ENCODE results near the gene ADARB1. TPM values are rescaled to one million over a fixed set of nuclear protein-coding genes. Genes with fewer than 3 reads are reported as not detected.

ADARB1 gene
- polyA plus RNA-seq, 1 experiment: 25.3 TPM

GRCh38 chr21:45265721-45266517, 191.5 kb downstream of the ADARB1 start:
- Histone ChIP-seq H3K4me3 (ENCODE audit: low read depth, low read length) (no peak overlapping the region), H3K27ac (ENCODE audit: low read depth, low read length) (no peak overlapping the region), H3K9me3 (ENCODE audit: control insufficient read depth, insufficient read depth, low read length) (no peaks in the 10 kb centered on the region; the same call in 1 of the 2 replicates), H3K27me3 (ENCODE audit: control insufficient read depth, insufficient read depth, low read length) (no peaks in the 10 kb centered on the region)
- TF ChIP-seq CTCF (IDR thresholded peaks at IDR 0.05; ENCODE audit: low read depth, low read length): no peak
- DNase-seq (ENCODE audit: low read depth, low spot score): no peak
- POLR2A ChIA-PET: no interaction called here
- CTCF ChIA-PET: no interaction called here

DNA sequence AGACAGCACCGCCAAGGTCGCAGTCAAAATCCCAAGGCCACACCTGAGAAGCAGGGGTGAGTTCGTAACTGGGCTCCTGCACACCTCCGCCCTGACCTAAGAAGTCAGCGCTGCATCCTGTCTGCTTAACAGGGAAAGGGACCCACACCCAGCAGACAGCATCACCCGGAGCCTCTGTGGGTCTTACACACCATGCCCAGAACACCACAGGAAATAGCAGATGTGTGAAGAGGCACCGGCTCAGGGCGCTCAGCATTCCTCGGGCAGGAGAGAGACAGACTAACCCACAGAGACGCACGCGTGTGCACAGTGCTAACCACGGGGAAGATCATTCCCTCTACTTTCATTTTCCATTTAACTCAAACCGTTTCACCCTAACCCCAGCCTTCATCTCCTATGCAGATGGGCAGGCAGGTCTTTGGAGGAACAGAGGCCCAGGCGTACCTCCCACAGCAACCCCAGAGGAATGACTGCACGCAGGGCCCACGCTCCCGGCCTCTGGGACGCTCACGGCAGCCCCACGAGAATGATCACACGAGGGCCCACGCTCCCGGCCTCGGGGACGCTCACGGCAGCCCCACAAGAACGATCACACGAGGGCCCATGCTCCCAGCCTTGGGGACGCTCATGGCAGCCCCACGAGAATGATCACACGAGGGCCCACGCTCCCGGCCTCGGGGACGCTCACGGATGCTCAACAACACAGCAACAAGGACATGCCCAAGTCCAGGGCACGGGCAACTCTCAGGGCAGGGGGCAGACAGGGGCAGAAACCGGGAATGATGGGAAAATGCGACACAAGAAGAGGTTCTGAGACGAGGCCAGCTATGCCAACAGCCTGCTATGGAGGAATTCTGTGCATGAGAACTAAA, 192.4 kb downstream of the ADARB1 start:
- H3K27me3 ChIP-seq (ENCODE audit: control insufficient read depth, insufficient read depth, low read length): no peaks in the 10 kb centered on the region
- ChIA-PET POLR2A (no interaction called here), CTCF (no interaction called here)
- no peak for TF ChIP-seq CTCF (IDR thresholded peaks at IDR 0.05; ENCODE audit: low read depth, low read length)
- H3K27ac ChIP-seq (ENCODE audit: low read depth, low read length): no peak overlapping the region
- no peak for DNase-seq (ENCODE audit: low read depth, low spot score)
- no peak overlapping the region for H3K4me3 ChIP-seq (ENCODE audit: low read depth, low read length)
- no peaks in the 10 kb centered on the region; the same call in 1 of the 2 replicates for H3K9me3 ChIP-seq (ENCODE audit: control insufficient read depth, insufficient read depth, low read length)

- CTCF ChIA-PET: no interaction called here
- H3K27me3 ChIP-seq (ENCODE audit: control insufficient read depth, insufficient read depth, low read length): no peaks in the 10 kb centered on the region
- no peak overlapping the region for H3K27ac ChIP-seq (ENCODE audit: low read depth, low read length)
- TF ChIP-seq CTCF (IDR thresholded peaks at IDR 0.05; ENCODE audit: low read depth, low read length): no peak
- H3K4me3 ChIP-seq (ENCODE audit: low read depth, low read length): no peak overlapping the region
- H3K9me3 ChIP-seq (ENCODE audit: control insufficient read depth, insufficient read depth, low read length): no peaks in the 10 kb centered on the region; the same call in 1 of the 2 replicates
- POLR2A ChIA-PET: no interaction called here
- DNase-seq (ENCODE audit: low read depth, low spot score): no peak
These were observed 193.0 kb downstream of the ADARB1 start for GRCh38 chr21:45267390-45267760.

GRCh38 chr21:45269861-45270260, 195.5 kb downstream of the ADARB1 start:
- no peak for DNase-seq (ENCODE audit: low read depth, low spot score)
- H3K4me3 ChIP-seq (ENCODE audit: low read depth, low read length): no peak overlapping the region
- TF ChIP-seq CTCF (IDR thresholded peaks at IDR 0.05; ENCODE audit: low read depth, low read length): no peak
- H3K9me3 ChIP-seq (ENCODE audit: control insufficient read depth, insufficient read depth, low read length): no peaks in the 10 kb centered on the region; the same call in 1 of the 2 replicates
- no peak overlapping the region for H3K27ac ChIP-seq (ENCODE audit: low read depth, low read length)
- no peaks in the 10 kb centered on the region for H3K27me3 ChIP-seq (ENCODE audit: control insufficient read depth, insufficient read depth, low read length)
- POLR2A ChIA-PET: no interaction called here
- CTCF ChIA-PET: interaction anchor here (0.5 kb wide), 1 partner anchor 50 kb away, joined by 3 read pairs; no protein-coding TSS in a partner anchor

Measured in AG04450 (cell line).